HK-2 (cell line): ENCODE measurements around the gene YTHDF2.
A peak's percentile ranks its signal among the peaks of the same experiment; 100 is the strongest.
"Not testable (repeated sequence)": the region's sequence is repeated elsewhere in the genome, so short reads cannot be mapped to it uniquely, and the experiment has no call there.

Experiments
- DNase-seq: peaks from one replicate; pipeline ENCODE4 v3.0.0-alpha.2; 2018; ENCODE audit not compliant: unreplicated experiment

The YTHDF2 gene

GRCh38 chr1:28736450-28737306 is at the start of gene YTHDF2:
Gene YTHDF2, plus strand, starts transcription at chr1:28736940. Its CDS starts 181 bp downstream, at chr1:28737121.
- peak; percentile 96 for DNase-seq

DNA sequence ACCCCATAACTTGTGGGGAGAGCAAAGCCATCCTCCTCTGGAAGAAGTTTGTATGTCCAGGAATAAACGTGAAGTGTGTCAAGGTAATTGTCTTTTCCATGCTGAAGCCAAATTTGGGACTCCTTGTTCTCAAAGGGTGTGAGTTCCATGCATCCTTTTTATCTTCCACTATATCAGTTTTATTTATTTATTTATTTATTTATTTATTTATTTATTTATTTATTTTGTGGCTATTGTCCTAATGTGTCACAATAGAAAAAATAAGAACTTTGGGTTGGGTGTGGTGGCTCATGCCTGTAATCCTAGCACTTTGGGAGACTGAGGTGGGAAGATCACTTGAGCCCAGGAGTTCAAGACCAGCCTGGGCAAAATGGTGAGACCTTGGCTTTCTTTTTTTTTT is 45.1 kb upstream of the YTHDF2 start:
- DNase-seq: not testable (repeated sequence)

GRCh38 chr1:28703629-28704028 is 33.1 kb upstream of the YTHDF2 start:
- DNase-seq: no peak

DNA sequence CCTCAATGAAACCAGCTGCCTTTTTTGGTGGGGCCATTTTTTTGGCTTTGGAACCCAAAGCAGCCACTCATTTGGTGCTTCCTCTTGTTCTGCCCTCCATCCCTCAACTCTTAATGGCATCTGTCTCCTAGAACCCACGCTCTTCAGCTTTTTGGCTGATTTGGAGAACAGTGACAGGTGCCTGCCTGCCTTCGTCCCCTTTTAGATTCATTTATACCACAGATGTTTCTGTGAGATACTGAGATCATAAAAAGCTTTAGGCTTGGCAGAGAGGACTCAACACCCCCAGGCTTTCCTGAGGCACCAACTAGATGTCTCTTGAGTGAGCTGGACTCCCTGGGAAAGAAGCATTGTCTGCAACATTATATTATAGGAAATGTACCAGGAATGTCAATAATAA is 20.4 kb upstream of the YTHDF2 start:
- no peak for DNase-seq

- DNase-seq: no peak
Measured at GRCh38 chr1:28718166-28718565, 18.6 kb upstream of the YTHDF2 start.

DNA sequence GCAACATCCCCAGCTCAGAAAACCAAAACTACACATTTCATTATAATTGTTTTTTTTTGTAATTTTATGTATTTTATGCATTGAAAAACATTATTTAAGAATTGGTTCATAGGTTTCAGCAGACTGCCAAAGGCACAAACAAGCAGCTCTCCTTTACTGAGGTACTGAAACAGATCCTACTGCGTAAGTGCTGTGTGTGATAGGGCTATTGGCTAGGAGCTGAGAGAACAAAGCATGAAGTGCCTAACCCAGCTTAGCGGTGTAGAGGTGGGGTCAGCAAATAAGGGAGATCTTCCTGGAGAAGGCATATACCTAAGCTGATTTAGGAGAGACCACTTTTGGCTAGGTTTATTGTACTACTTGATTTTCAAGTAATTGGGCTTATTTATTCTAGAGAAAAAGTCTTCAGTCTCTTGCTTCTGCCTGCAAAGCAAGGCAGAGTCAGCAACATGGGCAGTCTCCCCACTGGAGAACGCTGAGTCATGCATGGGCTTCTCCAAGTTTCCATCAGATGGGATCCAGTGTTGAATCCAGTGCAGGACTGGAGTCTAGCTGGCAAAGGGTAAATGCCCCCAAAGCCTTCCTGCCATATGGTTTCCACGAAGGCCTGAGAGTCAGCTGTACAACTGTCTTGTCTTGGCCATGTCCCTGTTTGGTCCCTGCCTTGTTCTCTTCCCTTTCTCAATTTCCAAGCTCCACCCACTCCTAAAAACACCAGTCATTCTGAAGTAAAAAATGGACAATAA is 18.0 kb upstream of the YTHDF2 start:
- DNase-seq: no peak

DNA sequence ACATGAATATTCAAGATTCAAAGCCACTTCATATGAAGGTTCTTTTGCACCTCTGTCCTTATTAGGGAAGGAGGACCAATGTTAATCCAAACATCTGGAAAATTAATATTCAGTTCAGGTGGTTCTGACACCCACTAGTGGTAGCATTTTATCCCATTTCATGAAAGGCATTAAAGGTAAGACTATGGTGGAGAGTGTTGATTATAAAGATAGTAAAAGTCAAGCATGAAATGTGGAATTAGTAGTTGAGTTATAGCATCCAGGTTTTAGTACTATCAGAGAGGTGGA is 17.5 kb upstream of the YTHDF2 start:
- DNase-seq: no peak

DNA sequence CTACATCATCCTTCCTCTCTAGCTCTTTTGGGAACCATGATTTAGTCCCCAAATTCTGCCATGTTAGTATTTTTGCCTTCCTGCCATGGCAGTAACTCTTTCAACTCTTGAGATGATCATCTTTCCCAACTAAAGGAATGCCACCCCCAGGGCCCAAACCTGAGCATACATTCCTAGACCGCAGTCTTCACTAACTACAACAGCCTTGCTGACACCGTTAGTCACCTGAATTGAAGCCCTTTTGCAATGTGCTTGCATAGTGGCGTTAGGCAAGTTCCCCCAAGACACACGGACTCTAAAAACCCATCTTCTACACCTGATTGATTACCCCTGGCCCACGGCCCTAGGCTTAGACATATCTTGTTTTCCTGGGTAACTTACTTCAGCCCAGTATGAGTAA is 16.4 kb upstream of the YTHDF2 start:
- no peak for DNase-seq

- not testable (repeated sequence) for DNase-seq
Measured at GRCh38 chr1:28721927-28722326, 14.8 kb upstream of the YTHDF2 start.

DNA sequence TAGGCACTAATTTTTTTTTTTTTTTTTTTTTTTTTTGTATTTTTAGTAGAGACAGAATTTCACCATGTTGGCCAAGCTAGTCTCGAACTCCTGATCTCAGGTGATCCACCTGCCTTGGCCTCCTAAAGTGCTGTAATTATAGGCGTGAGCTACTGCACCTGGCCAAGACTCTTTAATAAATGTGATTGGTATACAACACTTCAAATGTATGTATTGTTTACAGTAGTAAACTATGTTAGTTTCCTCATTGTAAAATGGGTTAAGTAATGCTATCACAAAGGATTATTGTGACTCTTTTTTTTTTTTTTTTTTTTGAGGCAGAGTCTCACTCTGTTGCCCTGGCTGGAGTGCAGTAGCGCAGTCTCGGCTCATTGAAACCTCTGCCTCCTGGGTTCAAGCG is 11.4 kb upstream of the YTHDF2 start:
- DNase-seq: not testable (repeated sequence)

- DNase-seq: no peak
Measured at GRCh38 chr1:28735961-28736449, 735 bp upstream of the YTHDF2 start.

- peak; percentile 57 for DNase-seq
Measured at GRCh38 chr1:28737307-28738132, 780 bp downstream of the YTHDF2 start.

GRCh38 chr1:28740118-28740517 is 3.4 kb downstream of the YTHDF2 start:
- DNase-seq: no peak

DNA sequence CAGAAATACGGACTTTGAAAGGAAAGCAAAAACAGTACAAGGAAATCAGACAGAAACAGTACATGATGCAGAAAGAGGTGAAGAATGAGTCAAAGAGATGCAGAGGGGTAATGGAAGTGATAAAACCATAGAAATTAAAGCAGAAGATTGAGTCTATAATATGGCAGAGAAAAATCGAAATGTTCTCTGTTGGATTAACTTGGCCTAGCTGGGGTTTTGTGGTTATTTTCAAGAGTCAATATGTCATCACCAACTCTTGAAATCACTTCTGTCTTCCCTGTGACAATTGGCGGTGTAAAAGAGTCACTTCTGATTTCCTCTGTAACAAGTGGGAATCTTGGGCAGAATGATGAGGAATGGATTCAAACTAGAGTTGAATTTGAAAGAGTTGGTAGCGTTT is 7.4 kb downstream of the YTHDF2 start:
- DNase-seq: no peak

GRCh38 chr1:28745653-28746173 is 9.0 kb downstream of the YTHDF2 start:
- DNase-seq: no peak

DNA sequence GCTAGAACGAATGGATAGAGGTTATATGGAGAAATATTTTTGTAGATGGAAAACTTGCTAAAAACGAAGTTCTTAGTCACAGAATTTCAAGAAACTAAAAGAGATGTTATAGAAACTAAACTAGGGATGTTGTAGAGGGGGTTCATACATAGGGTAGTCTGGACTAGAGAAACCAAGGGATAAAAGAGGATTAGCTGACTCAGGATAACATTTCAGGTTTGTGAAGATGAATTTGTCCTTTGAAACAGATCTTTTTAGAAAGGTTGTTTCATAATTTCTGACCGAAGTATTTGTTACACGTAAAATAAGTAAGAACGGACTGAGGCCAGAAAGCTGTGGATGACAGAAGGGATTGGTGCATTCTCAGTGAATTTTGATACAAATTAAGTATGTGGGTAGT is 13.6 kb downstream of the YTHDF2 start:
- no peak for DNase-seq

GRCh38 chr1:28750771-28751294 is 14.1 kb downstream of the YTHDF2 start:
- not testable (repeated sequence) for DNase-seq

DNA sequence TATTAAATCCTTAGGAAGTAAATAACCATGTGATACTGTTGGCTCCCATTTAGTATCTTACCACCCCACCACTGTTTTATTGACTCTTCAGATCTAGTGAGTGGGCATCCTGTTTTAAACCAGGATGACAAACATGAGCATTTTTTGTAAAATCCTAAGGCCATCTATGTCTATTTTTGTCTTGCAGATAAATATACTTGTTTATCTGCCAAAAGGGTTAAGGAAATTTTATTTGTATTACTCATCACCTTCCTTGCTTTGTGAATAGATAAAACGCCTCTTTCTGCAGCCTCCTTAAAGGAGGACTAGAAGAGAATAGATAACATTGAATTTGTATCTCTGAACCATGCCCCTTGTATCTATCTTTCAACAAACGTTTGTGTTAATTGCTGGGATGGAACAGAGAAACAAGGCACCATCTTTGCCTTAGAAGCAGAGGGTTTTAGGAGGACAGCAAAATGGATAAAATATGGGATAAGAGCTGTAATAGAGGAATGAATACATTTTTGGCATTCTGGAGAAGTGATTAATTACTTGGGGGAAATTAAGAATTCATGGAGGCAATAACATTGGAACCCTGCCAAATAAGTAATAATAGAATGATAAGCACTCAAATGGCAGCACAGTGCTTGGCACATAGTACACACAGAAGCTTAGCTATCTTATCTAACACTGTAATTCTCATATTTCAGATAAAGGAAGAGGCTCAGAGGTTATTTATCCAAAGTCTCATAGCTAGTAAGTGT is 14.7 kb downstream of the YTHDF2 start:
- DNase-seq: no peak

DNA sequence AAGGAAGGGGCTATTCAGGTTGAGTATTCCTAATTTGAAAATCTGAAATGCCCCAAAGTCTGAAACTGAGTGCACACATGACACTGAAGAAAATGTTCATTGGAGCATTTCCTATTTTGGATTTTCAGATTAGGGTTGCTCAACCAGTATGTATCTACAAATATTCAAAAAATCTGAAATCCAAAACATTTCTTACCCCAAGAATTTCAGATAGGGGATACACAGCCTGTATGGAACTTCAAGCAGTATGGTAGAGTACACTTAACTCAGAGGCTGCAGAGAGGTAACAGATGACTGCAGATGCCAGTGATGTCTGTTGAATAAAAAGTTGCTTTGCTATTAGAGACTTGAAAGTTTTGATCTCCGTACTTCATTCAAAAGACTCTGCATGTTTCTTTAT is 19.0 kb downstream of the YTHDF2 start:
- DNase-seq: no peak

- DNase-seq: no peak
Measured at GRCh38 chr1:28756846-28757245, 20.1 kb downstream of the YTHDF2 start.

GRCh38 chr1:28758420-28758819 is 21.7 kb downstream of the YTHDF2 start:
- DNase-seq: no peak
